Measurements from ENCODE around the gene SIGLEC15.

DNA sequence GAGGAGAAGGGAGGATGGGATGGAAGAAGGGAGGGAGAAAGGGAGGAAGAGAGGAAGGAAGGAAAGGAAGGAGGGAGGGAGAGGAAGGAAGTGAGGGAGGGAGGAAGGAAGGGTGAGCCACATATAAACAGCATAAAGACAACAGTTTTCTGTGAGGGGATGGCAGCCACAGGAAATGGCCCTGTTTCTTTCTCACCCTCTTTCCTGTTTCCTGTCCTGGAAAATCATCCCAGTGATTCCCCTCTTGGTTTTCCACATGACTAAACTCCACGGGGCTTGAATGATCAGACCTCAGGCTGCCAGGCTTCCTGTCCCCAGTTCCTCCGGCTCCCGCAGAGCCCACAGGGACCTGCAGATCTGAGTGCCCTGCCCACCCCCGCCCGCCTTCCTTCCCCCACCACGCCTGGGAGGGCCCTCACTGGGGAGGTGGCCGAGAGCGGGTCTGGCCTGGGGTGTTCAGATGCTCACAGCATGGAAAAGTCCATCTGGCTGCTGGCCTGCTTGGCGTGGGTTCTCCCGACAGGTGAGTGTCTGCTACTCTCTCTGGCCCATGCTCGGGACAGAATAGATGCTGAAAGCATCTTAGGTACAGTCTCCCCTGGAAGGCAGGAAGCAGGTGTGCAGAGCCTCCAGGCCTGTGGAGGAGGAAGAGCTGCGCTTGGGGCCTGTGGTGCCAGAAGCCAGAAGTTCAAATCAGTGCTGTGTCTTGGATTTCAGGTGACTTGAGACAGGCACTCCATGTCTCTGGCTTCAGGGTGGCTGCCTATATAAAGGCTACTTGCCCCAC, at the start of gene SIGLEC15:
- TF ChIP-seq, protein P1, sequence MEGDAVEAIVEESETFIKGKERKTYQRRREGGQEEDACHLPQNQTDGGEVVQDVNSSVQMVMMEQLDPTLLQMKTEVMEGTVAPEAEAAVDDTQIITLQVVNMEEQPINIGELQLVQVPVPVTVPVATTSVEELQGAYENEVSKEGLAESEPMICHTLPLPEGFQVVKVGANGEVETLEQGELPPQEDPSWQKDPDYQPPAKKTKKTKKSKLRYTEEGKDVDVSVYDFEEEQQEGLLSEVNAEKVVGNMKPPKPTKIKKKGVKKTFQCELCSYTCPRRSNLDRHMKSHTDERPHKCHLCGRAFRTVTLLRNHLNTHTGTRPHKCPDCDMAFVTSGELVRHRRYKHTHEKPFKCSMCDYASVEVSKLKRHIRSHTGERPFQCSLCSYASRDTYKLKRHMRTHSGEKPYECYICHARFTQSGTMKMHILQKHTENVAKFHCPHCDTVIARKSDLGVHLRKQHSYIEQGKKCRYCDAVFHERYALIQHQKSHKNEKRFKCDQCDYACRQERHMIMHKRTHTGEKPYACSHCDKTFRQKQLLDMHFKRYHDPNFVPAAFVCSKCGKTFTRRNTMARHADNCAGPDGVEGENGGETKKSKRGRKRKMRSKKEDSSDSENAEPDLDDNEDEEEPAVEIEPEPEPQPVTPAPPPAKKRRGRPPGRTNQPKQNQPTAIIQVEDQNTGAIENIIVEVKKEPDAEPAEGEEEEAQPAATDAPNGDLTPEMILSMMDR (IDR thresholded peaks at IDR 0.05): no peak
- no peak for TF ChIP-seq EZH2 (IDR thresholded peaks at IDR 0.05; ENCODE audit: borderline replicate concordance, insufficient read depth, low read depth, low read length, poor library complexity, severe bottlenecking)
